Activated T-cell treated with anti-CD3 and anti-CD28 coated beads, Interleukin-2, amount 50 U/mL, for 48 hours (primary cell): ENCODE measurements around the gene POSTN.

ENCODE experiments used
- DNase-seq, 2 experiments: peaks; one replicate each; pipeline ENCODE4 v3.0.0-alpha.2; 2020

The POSTN gene, protein sequence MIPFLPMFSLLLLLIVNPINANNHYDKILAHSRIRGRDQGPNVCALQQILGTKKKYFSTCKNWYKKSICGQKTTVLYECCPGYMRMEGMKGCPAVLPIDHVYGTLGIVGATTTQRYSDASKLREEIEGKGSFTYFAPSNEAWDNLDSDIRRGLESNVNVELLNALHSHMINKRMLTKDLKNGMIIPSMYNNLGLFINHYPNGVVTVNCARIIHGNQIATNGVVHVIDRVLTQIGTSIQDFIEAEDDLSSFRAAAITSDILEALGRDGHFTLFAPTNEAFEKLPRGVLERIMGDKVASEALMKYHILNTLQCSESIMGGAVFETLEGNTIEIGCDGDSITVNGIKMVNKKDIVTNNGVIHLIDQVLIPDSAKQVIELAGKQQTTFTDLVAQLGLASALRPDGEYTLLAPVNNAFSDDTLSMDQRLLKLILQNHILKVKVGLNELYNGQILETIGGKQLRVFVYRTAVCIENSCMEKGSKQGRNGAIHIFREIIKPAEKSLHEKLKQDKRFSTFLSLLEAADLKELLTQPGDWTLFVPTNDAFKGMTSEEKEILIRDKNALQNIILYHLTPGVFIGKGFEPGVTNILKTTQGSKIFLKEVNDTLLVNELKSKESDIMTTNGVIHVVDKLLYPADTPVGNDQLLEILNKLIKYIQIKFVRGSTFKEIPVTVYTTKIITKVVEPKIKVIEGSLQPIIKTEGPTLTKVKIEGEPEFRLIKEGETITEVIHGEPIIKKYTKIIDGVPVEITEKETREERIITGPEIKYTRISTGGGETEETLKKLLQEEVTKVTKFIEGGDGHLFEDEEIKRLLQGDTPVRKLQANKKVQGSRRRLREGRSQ

GRCh38 chr13:37598597-37598996 is at the start of gene POSTN:
POSTN (minus strand) TSS chr13:37598768; CDS start chr13:37598726, 42 bp downstream.
- DNase-seq, result no peak

DNA sequence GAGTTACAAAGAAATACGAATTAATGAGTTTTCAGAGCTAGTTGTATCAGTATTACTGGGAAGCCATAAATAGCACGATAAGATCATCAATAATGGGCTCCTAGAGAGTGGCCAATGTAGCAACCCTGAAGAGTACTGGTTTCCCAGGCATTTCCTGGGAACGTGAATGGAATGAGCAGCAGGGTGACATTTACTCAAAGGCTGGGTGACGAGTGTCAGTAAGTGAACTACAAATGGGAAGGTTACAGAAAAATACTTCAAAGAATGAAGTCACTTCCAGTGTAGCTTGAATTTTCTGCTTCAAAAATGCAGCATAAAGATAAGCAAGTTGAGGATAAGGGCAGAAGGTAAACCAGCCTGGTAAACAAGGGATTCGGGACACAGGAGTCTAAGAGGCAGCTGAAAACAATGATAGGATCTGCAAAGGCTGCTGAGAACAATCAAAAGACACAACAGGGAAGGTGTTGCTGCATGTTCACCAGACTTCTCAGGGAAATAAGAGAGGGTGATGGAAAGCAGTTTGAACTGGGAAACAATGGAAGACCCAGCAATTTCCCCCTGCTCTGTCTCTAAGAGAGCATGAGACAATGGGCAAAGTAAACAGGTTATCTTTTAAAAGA is 48.6 kb upstream of the POSTN start:
- DNase-seq, result no peak

- no peak for DNase-seq
These were observed 48.0 kb upstream of the POSTN start for GRCh38 chr13:37646531-37646930.

DNA sequence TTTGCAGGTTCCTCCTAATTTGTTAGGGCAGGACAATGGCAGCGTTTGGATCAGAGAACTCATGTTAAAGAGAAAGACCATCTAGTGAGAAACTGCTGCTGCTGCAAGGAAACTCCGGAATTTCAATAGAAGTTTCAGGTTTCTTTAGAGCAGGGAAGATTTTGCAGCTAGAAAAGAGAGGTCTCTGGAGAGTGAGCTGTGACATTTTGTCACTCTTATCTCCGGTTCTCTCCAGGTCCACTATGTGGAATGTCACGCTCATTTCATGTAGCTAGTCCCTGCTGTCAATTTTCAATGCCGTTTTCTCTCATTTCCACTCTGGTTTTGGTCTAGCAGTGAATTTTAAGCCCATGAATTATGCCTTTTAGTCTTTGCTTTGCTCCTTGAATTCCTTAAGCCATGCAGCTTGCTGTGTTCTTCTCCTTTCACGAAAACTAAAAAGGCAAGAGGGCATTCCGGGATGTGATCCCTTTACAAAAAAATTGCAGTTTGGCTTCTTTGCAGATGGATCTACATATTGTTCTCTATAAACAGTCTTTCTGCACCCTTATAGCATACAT is 46.7 kb upstream of the POSTN start:
- DNase-seq, result no peak

DNA sequence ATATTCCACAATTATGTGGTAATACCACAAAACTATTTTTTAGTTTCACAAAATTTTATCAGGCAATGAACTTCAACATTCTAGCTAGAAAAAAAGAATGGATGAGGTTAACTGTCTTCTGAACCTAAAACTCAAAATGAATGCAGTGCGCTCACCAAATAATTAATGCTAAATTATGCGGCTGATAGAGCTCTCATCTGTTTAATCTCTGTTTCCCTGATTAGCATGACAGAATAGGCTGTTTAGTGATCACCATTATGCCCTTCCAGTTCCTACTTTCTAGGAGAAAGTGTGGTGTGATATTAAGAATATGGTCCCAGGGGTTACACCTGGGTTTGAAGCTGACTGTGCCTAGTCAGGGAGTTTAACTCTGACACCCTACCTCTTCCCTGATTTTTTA is 42.8 kb upstream of the POSTN start:
- no peak for DNase-seq

DNA sequence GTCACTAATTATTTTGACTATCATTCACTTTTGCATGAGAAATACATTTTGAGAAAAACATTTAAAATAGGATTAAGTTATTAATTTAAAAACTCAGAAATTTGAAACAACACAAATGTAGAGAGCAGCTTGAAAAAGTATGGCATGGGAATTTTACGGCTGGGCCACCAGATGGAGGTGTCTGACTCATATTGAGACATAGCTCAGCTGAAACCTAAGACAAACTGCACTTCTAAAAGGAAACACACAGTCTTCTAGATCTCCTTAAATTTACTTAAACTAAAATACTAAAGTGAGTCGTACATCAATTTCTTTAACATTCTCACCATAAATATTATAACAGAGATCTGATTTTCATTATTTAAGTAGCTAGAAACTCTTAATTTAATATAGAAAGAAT is 41.9 kb upstream of the POSTN start:
- no peak for DNase-seq

DNA sequence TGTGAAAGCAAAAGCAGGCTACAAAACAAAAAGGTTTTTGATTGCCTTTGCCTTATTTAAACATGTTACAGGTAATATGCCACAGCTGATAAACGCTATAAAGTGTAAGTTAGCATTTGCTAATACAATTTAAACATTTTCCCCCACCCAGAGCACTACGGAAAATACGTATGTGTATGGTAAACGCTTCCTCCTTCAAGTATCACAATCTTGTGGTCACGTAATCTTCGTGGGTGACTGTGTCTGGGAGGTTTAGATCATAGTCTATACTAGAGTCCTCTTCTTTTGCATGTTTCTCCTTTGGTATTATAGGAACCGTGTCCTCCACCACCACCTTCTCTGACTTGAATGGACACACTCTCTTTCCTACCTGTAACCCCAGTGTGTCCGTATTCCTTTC is 38.1 kb upstream of the POSTN start:
- no peak for DNase-seq

- no peak for DNase-seq
These were observed 33.7 kb upstream of the POSTN start for GRCh38 chr13:37632294-37632693.

- DNase-seq, result no peak
These were observed 28.9 kb upstream of the POSTN start for GRCh38 chr13:37627428-37627827.

DNA sequence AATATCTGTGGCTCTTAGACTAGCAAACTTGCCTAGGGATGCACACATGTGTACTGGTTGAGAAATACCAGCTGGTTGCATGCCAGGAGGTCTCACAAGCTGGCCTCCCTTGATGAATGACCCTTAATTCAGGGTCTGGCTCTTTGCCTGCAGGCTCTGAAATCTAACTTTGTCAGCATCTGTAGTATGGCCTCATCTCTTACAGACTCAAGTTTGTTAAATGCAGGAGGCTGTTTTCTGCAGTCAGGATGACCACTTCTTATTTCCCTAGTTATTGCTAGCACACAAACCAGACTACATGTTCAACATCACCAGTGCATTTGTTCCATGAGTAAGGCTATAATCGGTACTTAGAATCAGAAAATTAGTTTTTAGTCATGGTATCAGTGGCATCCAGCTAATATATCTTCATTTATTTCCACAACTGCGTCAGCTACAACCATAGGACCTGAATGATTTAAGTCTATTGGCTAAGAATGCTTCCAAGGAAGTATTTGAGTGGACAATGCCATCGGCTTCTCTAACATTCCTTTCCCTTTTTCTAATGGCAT is 23.3 kb upstream of the POSTN start:
- DNase-seq, result no peak

DNA sequence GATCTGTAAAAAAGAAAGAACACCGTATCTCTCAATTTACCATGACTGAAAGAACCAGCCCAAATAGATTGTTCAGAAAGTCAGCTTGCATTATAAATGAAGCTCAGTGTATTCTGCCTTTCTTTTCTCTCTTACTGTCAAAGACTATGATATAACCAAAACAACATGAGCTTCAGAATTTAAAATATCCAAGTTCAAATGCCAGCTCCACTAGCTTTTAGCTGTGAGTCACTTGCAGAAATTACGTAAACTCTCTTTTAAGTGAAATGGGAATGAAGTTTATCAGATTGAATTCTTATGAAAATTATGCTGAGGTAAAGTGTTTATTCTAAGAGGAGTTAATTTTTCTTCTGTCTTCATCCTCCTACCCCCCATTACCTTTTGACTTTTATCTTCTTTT is 20.0 kb upstream of the POSTN start:
- DNase-seq, result no peak

- no peak for DNase-seq
These were observed 18.6 kb upstream of the POSTN start for GRCh38 chr13:37617173-37617572.

- DNase-seq, result no peak
These were observed 17.6 kb upstream of the POSTN start for GRCh38 chr13:37616131-37616530.

DNA sequence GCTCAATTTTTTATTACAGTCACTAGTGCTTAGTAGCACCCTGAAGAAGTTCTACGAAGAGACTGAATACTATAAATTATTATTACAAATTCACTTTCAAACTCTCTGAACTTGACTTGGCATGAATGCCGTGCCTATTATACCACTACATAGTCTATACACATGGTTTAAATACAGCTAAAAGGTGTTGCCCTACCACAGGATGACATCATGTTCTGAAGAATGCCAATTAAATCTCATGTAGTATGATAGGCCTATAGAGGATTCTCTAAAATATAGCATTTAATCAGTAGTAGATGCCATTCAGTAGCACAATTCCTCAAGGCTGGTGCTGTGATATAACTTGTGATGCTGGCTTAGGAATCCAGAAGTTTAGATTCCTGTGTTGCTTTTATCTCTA is 16.7 kb upstream of the POSTN start:
- no peak for DNase-seq

GRCh38 chr13:37613638-37614037 is 15.1 kb upstream of the POSTN start:
- DNase-seq, result no peak

DNA sequence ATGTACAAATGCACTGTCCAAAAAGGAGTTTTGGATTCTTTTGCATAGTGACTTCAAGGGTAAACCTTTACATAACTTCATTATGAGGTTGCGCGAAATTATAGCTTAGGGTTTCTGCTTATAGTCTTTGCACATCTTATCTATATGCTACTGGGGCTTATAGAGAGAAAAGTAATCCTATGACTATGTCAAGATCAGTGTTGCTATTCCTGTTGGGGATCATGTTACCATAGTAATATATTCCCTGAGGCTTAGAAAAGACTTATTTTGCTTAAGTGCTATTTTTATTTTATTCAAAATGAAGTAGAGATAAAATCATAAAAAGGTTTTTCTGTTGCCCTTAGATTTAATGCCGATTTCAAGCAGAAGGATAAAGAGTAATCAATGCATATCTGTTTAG is 14.7 kb upstream of the POSTN start:
- no peak for DNase-seq

DNA sequence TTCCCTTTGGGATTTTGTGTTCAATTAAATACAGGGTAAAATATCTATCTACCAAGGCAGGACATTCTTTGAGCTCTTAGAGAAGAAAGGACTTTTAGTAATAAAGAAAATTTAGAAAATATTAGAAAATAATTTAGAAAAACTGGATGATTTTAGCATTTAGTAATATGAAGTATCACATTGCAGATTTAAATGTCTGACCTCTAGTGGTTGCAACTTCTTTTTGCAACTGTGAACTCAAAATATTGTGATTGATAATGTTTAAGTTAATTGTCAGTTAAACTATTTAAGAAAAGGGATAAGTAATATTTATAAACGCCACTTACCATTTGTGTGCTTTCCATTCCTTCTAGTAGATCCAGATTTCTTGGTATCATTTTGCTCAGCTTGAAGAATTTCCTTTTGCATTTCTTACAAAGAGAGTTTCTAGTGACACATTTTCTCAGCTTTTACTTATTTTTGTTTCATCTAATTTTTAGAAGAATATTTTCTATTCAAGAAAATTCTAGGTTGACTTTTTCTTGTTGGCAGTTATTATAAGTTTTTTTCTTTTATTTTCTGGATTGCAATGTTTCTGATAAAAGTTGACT is 10.3 kb upstream of the POSTN start:
- DNase-seq, result no peak

DNA sequence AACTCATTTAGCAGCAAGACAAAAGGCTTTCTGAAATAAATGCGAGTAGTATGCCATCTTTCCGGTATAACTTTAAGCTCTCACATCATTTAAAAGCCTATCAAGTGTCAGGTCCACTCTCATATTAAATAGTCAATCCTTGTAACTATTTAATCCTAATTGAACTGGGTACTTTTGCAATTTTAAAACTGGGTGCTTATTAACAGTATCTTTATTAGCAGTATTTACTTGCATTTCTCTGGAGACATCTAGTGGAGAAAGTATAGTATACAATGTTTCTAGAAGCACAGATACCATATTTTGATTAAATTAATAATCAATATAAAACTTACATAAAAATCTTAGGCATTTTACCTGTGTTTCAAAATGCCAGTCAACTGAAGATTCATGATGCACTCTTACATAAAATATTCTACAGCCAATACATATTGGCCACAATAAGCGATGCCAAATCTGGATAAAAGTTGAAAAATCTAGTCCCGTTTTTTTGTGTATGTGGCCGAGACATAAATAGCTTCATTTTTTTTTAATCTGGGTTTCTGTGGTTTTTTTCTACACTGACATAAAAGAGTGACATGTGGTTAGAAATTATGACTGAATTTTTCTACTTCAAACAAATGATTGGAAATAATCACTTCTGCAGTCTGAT is 4.3 kb upstream of the POSTN start:
- DNase-seq, result no peak

GRCh38 chr13:37601648-37602440 is 3.3 kb upstream of the POSTN start:
- DNase-seq, result no peak

DNA sequence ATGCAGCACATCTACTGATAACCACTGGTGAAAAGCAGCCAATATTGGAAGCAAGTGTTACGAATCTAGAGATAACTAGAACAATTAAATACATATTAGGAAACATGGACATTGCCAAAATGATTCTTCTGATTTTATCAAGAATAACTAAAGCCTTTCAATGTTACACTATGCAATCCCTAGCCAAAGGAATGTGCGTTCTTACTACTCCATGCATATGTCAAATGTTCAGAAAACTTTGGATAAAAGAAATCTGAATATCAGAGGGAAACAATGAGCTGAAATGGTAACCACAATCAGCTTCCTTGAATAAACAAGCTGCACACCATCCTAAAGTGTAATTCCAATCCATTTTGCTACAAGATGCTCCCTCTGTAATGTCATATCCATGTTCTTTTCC is 951 bp upstream of the POSTN start:
- no peak for DNase-seq

DNA sequence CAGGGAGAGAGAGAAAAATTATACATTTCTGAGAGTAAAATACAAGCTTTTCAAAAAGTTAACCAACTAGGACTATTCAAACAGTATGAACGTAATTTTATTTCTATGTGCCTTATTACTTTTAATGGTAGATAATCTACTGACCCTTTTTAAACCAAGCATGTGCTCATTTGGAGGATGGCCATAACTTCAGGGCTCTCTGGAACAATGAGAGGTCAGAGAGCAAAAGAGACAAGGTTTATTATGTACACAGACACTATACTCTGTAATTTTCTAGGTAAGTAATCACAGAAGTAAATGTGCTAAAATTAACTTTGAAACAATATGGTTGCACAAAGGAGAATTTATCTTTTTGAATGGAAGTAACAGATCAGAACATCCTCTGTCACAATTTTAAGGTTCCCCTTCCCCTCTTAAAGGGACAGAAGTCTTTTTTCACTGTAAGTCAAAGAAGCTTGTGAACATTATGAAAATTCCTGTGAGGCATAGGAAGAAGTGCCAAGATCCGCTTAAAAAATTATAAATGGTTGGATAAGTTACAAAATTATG is 1.0 kb downstream of the POSTN start:
- no peak for DNase-seq
